Urinary bladder (tissue), 4 donors: Measurements from ENCODE around the gene DPM2. TPM values are rescaled to one million over a fixed set of nuclear protein-coding genes. Genes with fewer than 3 reads are reported as not detected.

Experiments
- DNase-seq: peaks from one replicate; pipeline ENCODE4 v3.0.0-alpha.2; 2015; ENCODE audit errors: extremely low spot score
- H3K27ac ChIP-seq: one replicate; pipeline ENCODE4 v1.5.1; 2013; ENCODE audit warnings: low read depth, mild to moderate bottlenecking, moderate library complexity
- H3K36me3 ChIP-seq: one replicate; pipeline ENCODE4 v1.6.1; 2013; ENCODE audit warnings: mild to moderate bottlenecking, moderate library complexity; ENCODE audit not compliant: insufficient read depth
- H3K4me1 ChIP-seq: one replicate; pipeline ENCODE4 v1.6.1; 2013; ENCODE audit warnings: mild to moderate bottlenecking, moderate library complexity; ENCODE audit not compliant: insufficient read depth
- H3K4me3 ChIP-seq: one replicate; pipeline ENCODE4 v1.5.1; 2013; ENCODE audit warnings: low read depth, low read length
- WGBS: extraction: QIAGEN DNeasy Blood & Tissue Kit; methylation state at CpG from one replicate; pipeline ENCODE4 v1.1.7; 2013; 5-methylcytosine and 5-hydroxymethylcytosine counted together
- polyA plus RNA-seq: library from polyadenylated mRNA; stranded (reverse); fragments of 200-250 nt; gene quantifications from one replicate; pipeline ENCODE4 v1.2.3, GENCODE V29; 2013
- total RNA-seq: library from RNA; depleted of rRNA; stranded (reverse); fragments of >200 nt; gene quantifications from one replicate; pipeline ENCODE4 v1.2.3, GENCODE V29; 2014
- donor health status: healthy with polysubstance abuse.
- donor health status: healthy.

Gene DPM2
- total and polyA plus RNA-seq, 2 donors, result 7.5 to 32.1 TPM

GRCh38 chr9:127920794-127921193, 16.9 kb downstream of the DPM2 start:
- WGBS, result 86% methylated on average over 7 of the region's 7 CpGs
- no peak overlapping the region for H3K4me3 ChIP-seq
- no peaks in the 10 kb centered on the region for H3K4me1 ChIP-seq
- H3K27ac ChIP-seq, result no peak overlapping the region
- no peaks in the 10 kb centered on the region for H3K36me3 ChIP-seq
- no peak for DNase-seq

GRCh38 chr9:127919253-127919815, 18.3 kb downstream of the DPM2 start:
- Histone ChIP-seq H3K27ac (no peak overlapping the region), H3K4me3 (no peak overlapping the region), H3K4me1 (no peaks in the 10 kb centered on the region), H3K36me3 (no peaks in the 10 kb centered on the region)
- DNase-seq, result no peak
- 41% methylated on average over 8 of the region's 8 CpGs for WGBS

GRCh38 chr9:127918183-127919107, 19.2 kb downstream of the DPM2 start:
- no peak overlapping the region for H3K4me3 ChIP-seq

GRCh38 chr9:127917603-127918002, 20.1 kb downstream of the DPM2 start:
- Histone ChIP-seq H3K4me1 (no peaks in the 10 kb centered on the region), H3K27ac (no peak overlapping the region), H3K4me3 (no peak overlapping the region), H3K36me3 (no peaks in the 10 kb centered on the region)
- no peak for DNase-seq
- 76% methylated on average over 6 of the region's 6 CpGs for WGBS

More at GRCh38 chr9:127918183-127919107, 19.2 kb downstream of the DPM2 start:
- no peaks in the 10 kb centered on the region for H3K4me1 ChIP-seq
- DNase-seq, result no peak
- H3K36me3 ChIP-seq, result no peaks in the 10 kb centered on the region
- H3K27ac ChIP-seq, result no peak overlapping the region
- 88% methylated on average over 8 of the region's 8 CpGs for WGBS

GRCh38 chr9:127916720-127917581, 20.7 kb downstream of the DPM2 start, which contains the start of gene ST6GALNAC4:
ST6GALNAC4 (minus strand) TSS chr9:127917041; CDS start chr9:127916419, 622 bp downstream.
- Histone ChIP-seq H3K4me3 (peak within 1 kb of the TSS; percentile 61), H3K4me1 (no peaks in the 10 kb centered on the region), H3K36me3 (no peaks in the 10 kb centered on the region), H3K27ac (peak within 1 kb of the TSS; percentile 48)
- DNase-seq, result no peak
- 3% methylated on average over 71 of the region's 71 CpGs for WGBS

- peak overlapping the region; percentile 61 for H3K4me3 ChIP-seq
- no peaks in the 10 kb centered on the region for H3K4me1 ChIP-seq
- H3K27ac ChIP-seq, result peak overlapping the region; percentile 48
- WGBS, result 36% methylated on average over 27 of the region's 27 CpGs
- DNase-seq, result no peak
- no peaks in the 10 kb centered on the region for H3K36me3 ChIP-seq
Measured at GRCh38 chr9:127915801-127916719, 21.6 kb downstream of the DPM2 start.

- DNase-seq, result no peak
- H3K36me3 ChIP-seq, result no peaks in the 10 kb centered on the region
- H3K4me3 ChIP-seq, result no peak overlapping the region
- 87% methylated on average over 5 of the region's 5 CpGs for WGBS
- H3K27ac ChIP-seq, result no peak overlapping the region
- H3K4me1 ChIP-seq, result no peaks in the 10 kb centered on the region
Measured at GRCh38 chr9:127915325-127915752, 22.3 kb downstream of the DPM2 start.

GRCh38 chr9:127913682-127914081, 24.0 kb downstream of the DPM2 start:
- no peak for DNase-seq
- Histone ChIP-seq H3K36me3 (no peaks in the 10 kb centered on the region), H3K27ac (no peak overlapping the region)

GRCh38 chr9:127912882-127913281, 24.8 kb downstream of the DPM2 start:
- Histone ChIP-seq H3K36me3 (no peaks in the 10 kb centered on the region), H3K4me1 (no peaks in the 10 kb centered on the region), H3K27ac (no peak overlapping the region), H3K4me3 (no peak overlapping the region)
- DNase-seq, result no peak
- WGBS, result 88% methylated on average over 5 of the region's 5 CpGs

More at GRCh38 chr9:127913682-127914081, 24.0 kb downstream of the DPM2 start:
- no peak overlapping the region for H3K4me3 ChIP-seq
- 94% methylated on average over 11 of the region's 11 CpGs for WGBS
- no peaks in the 10 kb centered on the region for H3K4me1 ChIP-seq

- H3K27ac ChIP-seq, result no peak overlapping the region
- no peak overlapping the region for H3K4me3 ChIP-seq
- H3K36me3 ChIP-seq, result no peaks in the 10 kb centered on the region
- H3K4me1 ChIP-seq, result no peaks in the 10 kb centered on the region
- WGBS, result 95% methylated on average over 31 of the region's 31 CpGs
- DNase-seq, result no peak
Measured at GRCh38 chr9:127912296-127912695, 25.4 kb downstream of the DPM2 start.

GRCh38 chr9:127910613-127911205, 26.9 kb downstream of the DPM2 start:
- Histone ChIP-seq H3K4me1 (no peaks in the 10 kb centered on the region), H3K36me3 (no peaks in the 10 kb centered on the region), H3K4me3 (no peak overlapping the region), H3K27ac (no peak overlapping the region)
- no peak for DNase-seq
- WGBS, result 66% methylated on average over 6 of the region's 6 CpGs

GRCh38 chr9:127909839-127910273, 27.8 kb downstream of the DPM2 start:
- no peak for DNase-seq
- Histone ChIP-seq H3K27ac (no peak overlapping the region), H3K36me3 (no peaks in the 10 kb centered on the region), H3K4me1 (no peaks in the 10 kb centered on the region), H3K4me3 (no peak overlapping the region)
- WGBS, result 88% methylated on average over 17 of the region's 17 CpGs
